Measurements from ENCODE around the gene MGLL. TPM values are rescaled to one million over a fixed set of nuclear protein-coding genes. Genes with fewer than 3 reads are reported as not detected.

The MGLL gene
- total RNA-seq, 1 experiment from 2014 or later, result not detected

Other genes with a start within 250 kb of the MGLL start
- 38.3 and 42.3 TPM in 2 replicates for gene TPRA1, start 231.8 kb downstream of the MGLL start, total RNA-seq (2014; rRNA removed; shearing (Covaris generic))
- 257 and 300 TPM in 2 replicates for gene MCM2, start 224.1 kb downstream of the MGLL start, total RNA-seq (2014; rRNA removed; shearing (Covaris generic))
- 46.6 and 66.7 TPM in 2 replicates for gene PODXL2, start 193.3 kb downstream of the MGLL start, total RNA-seq (2014; rRNA removed; shearing (Covaris generic))
- 4.0 and 4.8 TPM in 2 replicates for gene ABTB1, start 149.6 kb downstream of the MGLL start, total RNA-seq (2014; rRNA removed; shearing (Covaris generic))
- gene KBTBD12, start 92.7 kb upstream of the MGLL start, total RNA-seq (2014; rRNA removed; shearing (Covaris generic)), result not detected in 2 replicates
- 134 and 174 TPM in 2 replicates for gene SEC61A1, start 229.9 kb upstream of the MGLL start, total RNA-seq (2014; rRNA removed; shearing (Covaris generic))

Data from G401 (cell line).